Measurements from ENCODE around the gene BDP1.
"Not testable (repeated sequence)": the region's sequence is repeated elsewhere in the genome, so short reads cannot be mapped to it uniquely, and the experiment has no call there.

Gene BDP1

GRCh38 chr5:71483355-71483754, 27.9 kb downstream of the BDP1 start:
- Histone ChIP-seq H4K20me1 (ENCODE audit: insufficient read depth, low read length) (no peaks in the 10 kb centered on the region), H3F3A (ENCODE audit: insufficient read depth, low read length) (no peaks in the 10 kb centered on the region), H3K27me3 (ENCODE audit: insufficient read depth, low read length) (no peaks in the 10 kb centered on the region), H3K4me1 (ENCODE audit: insufficient read depth, low read length, severe bottlenecking) (no peaks in the 10 kb centered on the region), H3K36me3 (ENCODE audit: insufficient read depth, low read length) (peaks cover 83% of the 10 kb centered on the region), H3K4me3 (ENCODE audit: low read depth, low read length, poor library complexity, severe bottlenecking) (no peak overlapping the region), H3K9ac (ENCODE audit: low read length) (no peak overlapping the region), H3K9me3 (ENCODE audit: low read length) (no peaks in the 10 kb centered on the region), H3K9me2 (ENCODE audit: low read depth, low read length) (no peaks in the 10 kb centered on the region), H3K27ac (ENCODE audit: low read depth, low read length, poor library complexity, severe bottlenecking) (no peak overlapping the region), H2AFZ (ENCODE audit: low read length) (no peak overlapping the region), H3K4me2 (ENCODE audit: low read length) (no peak overlapping the region), H3K79me2 (ENCODE audit: insufficient read depth, low read length) (no peaks in the 10 kb centered on the region)
- TF ChIP-seq CTCF (IDR thresholded peaks at IDR 0.05; ENCODE audit: low read length) (no peak), EZH2 (IDR thresholded peaks at IDR 0.05; ENCODE audit: borderline replicate concordance, low read length) (no peak)

GRCh38 chr5:71492817-71493615, 37.6 kb downstream of the BDP1 start:
- Histone ChIP-seq H3K4me1 (ENCODE audit: insufficient read depth, low read length, severe bottlenecking) (no peaks in the 10 kb centered on the region), H3K9me2 (ENCODE audit: low read depth, low read length) (no peaks in the 10 kb centered on the region), H3F3A (ENCODE audit: insufficient read depth, low read length) (no peaks in the 10 kb centered on the region), H3K36me3 (ENCODE audit: insufficient read depth, low read length) (peaks cover 88% of the 10 kb centered on the region), H2AFZ (ENCODE audit: low read length) (no peak overlapping the region), H3K9me3 (ENCODE audit: low read length) (no peaks in the 10 kb centered on the region), H3K9ac (ENCODE audit: low read length) (no peak overlapping the region), H3K4me2 (ENCODE audit: low read length) (no peak overlapping the region), H3K4me3 (ENCODE audit: low read depth, low read length, poor library complexity, severe bottlenecking) (no peak overlapping the region), H3K27ac (ENCODE audit: low read depth, low read length, poor library complexity, severe bottlenecking) (no peak overlapping the region), H4K20me1 (ENCODE audit: insufficient read depth, low read length) (no peaks in the 10 kb centered on the region), H3K79me2 (ENCODE audit: insufficient read depth, low read length) (no peaks in the 10 kb centered on the region), H3K27me3 (ENCODE audit: insufficient read depth, low read length) (no peaks in the 10 kb centered on the region)
- no peak for TF ChIP-seq CTCF (IDR thresholded peaks at IDR 0.05; ENCODE audit: low read length)
- TF ChIP-seq EZH2 (IDR thresholded peaks at IDR 0.05; ENCODE audit: borderline replicate concordance, low read length), result no peak

GRCh38 chr5:71494202-71494601, 38.8 kb downstream of the BDP1 start:
- not testable (repeated sequence) for H3K27me3 ChIP-seq (ENCODE audit: insufficient read depth, low read length); H3K4me2 ChIP-seq (ENCODE audit: low read length); H3K79me2 ChIP-seq (ENCODE audit: insufficient read depth, low read length); H3K4me3 ChIP-seq (ENCODE audit: low read depth, low read length, poor library complexity, severe bottlenecking); H3F3A ChIP-seq (ENCODE audit: insufficient read depth, low read length); H3K9me2 ChIP-seq (ENCODE audit: low read depth, low read length); H4K20me1 ChIP-seq (ENCODE audit: insufficient read depth, low read length); H3K4me1 ChIP-seq (ENCODE audit: insufficient read depth, low read length, severe bottlenecking); H3K9me3 ChIP-seq (ENCODE audit: low read length); H3K27ac ChIP-seq (ENCODE audit: low read depth, low read length, poor library complexity, severe bottlenecking); H3K9ac ChIP-seq (ENCODE audit: low read length); H2AFZ ChIP-seq (ENCODE audit: low read length)
- H3K36me3 ChIP-seq (ENCODE audit: insufficient read depth, low read length), result peaks cover 87% of the 10 kb centered on the region

GRCh38 chr5:71498756-71499155, 43.3 kb downstream of the BDP1 start:
- H3K27ac ChIP-seq (ENCODE audit: low read depth, low read length, poor library complexity, severe bottlenecking); H3K9me3 ChIP-seq (ENCODE audit: low read length); H3K9me2 ChIP-seq (ENCODE audit: low read depth, low read length); H3K4me3 ChIP-seq (ENCODE audit: low read depth, low read length, poor library complexity, severe bottlenecking); H4K20me1 ChIP-seq (ENCODE audit: insufficient read depth, low read length); H3F3A ChIP-seq (ENCODE audit: insufficient read depth, low read length); H3K79me2 ChIP-seq (ENCODE audit: insufficient read depth, low read length); H2AFZ ChIP-seq (ENCODE audit: low read length); H3K9ac ChIP-seq (ENCODE audit: low read length); H3K4me2 ChIP-seq (ENCODE audit: low read length); H3K4me1 ChIP-seq (ENCODE audit: insufficient read depth, low read length, severe bottlenecking); H3K27me3 ChIP-seq (ENCODE audit: insufficient read depth, low read length): not testable (repeated sequence)
- peaks cover 84% of the 10 kb centered on the region for H3K36me3 ChIP-seq (ENCODE audit: insufficient read depth, low read length)
